ENCODE results near the gene RAB26. TPM values are rescaled to one million over a fixed set of nuclear protein-coding genes. Genes with fewer than 3 reads are reported as not detected.
A peak's percentile ranks its signal among the peaks of the same experiment; 100 is the strongest.

The RAB26 gene
- total and polyA plus RNA-seq, 2 experiments from 2014 or later, result 4.1 to 8.7 TPM

DNA sequence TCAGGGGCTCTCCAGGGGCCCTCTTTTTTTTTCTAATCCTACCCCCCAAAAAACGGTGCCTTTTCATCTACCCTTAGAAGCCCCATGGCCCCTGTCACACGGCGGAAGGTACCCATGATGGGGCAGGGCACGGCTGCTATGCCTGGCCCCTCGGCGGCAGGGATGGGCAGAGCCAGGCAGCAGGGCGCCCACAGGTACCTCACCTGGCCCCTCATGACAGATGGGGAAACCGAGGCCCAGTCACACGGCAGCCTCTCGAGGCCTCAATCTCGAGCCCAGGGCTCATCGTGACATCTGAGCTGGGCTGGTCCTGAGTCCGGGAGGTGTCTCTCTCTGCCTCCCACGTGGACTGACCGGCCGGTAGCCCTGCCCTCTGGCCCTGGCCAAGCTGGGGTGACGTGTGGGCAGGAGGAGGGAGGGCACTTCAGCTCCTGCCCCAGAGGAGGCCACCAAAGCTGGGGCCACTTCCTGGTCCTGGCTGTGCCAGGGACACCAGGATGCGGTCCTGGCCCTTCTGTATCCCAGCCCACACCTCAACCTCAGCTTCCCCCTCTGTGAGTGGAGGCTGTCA lies 18.7 kb downstream of the RAB26 start (continued):
- TF ChIP-seq, protein P1, sequence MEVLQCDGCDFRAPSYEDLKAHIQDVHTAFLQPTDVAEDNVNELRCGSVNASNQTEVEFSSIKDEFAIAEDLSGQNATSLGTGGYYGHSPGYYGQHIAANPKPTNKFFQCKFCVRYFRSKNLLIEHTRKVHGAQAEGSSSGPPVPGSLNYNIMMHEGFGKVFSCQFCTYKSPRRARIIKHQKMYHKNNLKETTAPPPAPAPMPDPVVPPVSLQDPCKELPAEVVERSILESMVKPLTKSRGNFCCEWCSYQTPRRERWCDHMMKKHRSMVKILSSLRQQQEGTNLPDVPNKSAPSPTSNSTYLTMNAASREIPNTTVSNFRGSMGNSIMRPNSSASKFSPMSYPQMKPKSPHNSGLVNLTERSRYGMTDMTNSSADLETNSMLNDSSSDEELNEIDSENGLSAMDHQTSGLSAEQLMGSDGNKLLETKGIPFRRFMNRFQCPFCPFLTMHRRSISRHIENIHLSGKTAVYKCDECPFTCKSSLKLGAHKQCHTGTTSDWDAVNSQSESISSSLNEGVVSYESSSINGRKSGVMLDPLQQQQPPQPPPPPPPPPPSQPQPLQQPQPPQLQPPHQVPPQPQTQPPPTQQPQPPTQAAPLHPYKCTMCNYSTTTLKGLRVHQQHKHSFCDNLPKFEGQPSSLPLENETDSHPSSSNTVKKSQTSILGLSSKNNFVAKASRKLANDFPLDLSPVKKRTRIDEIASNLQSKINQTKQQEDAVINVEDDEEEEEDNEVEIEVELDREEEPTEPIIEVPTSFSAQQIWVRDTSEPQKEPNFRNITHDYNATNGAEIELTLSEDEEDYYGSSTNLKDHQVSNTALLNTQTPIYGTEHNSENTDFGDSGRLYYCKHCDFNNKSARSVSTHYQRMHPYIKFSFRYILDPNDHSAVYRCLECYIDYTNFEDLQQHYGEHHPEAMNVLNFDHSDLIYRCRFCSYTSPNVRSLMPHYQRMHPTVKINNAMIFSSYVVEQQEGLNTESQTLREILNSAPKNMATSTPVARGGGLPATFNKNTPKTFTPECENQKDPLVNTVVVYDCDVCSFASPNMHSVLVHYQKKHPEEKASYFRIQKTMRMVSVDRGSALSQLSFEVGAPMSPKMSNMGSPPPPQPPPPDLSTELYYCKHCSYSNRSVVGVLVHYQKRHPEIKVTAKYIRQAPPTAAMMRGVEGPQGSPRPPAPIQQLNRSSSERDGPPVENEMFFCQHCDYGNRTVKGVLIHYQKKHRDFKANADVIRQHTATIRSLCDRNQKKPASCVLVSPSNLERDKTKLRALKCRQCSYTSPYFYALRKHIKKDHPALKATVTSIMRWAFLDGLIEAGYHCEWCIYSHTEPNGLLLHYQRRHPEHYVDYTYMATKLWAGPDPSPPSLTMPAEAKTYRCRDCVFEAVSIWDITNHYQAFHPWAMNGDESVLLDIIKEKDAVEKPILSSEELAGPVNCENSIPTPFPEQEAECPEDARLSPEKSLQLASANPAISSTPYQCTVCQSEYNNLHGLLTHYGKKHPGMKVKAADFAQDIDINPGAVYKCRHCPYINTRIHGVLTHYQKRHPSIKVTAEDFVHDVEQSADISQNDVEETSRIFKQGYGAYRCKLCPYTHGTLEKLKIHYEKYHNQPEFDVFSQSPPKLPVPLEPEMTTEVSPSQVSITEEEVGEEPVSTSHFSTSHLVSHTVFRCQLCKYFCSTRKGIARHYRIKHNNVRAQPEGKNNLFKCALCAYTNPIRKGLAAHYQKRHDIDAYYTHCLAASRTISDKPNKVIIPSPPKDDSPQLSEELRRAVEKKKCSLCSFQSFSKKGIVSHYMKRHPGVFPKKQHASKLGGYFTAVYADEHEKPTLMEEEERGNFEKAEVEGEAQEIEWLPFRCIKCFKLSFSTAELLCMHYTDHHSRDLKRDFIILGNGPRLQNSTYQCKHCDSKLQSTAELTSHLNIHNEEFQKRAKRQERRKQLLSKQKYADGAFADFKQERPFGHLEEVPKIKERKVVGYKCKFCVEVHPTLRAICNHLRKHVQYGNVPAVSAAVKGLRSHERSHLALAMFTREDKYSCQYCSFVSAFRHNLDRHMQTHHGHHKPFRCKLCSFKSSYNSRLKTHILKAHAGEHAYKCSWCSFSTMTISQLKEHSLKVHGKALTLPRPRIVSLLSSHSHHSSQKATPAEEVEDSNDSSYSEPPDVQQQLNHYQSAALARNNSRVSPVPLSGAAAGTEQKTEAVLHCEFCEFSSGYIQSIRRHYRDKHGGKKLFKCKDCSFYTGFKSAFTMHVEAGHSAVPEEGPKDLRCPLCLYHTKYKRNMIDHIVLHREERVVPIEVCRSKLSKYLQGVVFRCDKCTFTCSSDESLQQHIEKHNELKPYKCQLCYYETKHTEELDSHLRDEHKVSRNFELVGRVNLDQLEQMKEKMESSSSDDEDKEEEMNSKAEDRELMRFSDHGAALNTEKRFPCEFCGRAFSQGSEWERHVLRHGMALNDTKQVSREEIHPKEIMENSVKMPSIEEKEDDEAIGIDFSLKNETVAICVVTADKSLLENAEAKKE (CRISPR knock-in tag; IDR thresholded peaks at IDR 0.05), result no peak
- TF ChIP-seq ZNF114 (CRISPR knock-in tag; IDR thresholded peaks at IDR 0.05), result no peak
- TF ChIP-seq, protein P2, sequence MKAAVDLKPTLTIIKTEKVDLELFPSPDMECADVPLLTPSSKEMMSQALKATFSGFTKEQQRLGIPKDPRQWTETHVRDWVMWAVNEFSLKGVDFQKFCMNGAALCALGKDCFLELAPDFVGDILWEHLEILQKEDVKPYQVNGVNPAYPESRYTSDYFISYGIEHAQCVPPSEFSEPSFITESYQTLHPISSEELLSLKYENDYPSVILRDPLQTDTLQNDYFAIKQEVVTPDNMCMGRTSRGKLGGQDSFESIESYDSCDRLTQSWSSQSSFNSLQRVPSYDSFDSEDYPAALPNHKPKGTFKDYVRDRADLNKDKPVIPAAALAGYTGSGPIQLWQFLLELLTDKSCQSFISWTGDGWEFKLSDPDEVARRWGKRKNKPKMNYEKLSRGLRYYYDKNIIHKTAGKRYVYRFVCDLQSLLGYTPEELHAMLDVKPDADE (IDR thresholded peaks at IDR 0.05), result no peak
- no peak for TF ChIP-seq EZH2 (IDR thresholded peaks at IDR 0.05; ENCODE audit: low read depth, unreplicated experiment)
- no peak for TF ChIP-seq EZH2phosphoT487 (IDR thresholded peaks at IDR 0.05; ENCODE audit: unreplicated experiment)
- TF ChIP-seq NANOG (IDR thresholded peaks at IDR 0.05; ENCODE audit: borderline replicate concordance), result no peak
- no peak for TF ChIP-seq POLR2AphosphoS5 (IDR thresholded peaks at IDR 0.05; ENCODE audit: low read depth)

DNA sequence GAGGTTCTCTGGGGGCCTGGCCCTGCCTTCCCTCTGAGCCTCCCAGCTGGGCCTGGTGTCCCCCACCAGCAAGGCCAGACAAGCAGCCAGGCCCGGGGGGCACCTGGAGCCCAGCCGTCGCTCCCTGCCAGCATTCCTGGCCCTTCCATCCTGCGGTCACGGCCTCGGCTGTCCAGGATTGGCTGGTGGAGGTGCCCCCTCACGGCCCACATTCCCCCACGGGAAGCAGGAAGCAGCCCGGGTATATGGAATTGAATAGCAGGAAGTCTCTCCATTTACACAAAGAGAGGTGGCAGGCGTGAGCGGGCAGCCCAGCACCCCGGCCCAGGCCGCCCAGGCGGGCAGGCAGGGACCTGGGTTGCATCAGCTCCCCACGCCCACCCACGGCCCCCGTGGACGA lies 21.7 kb downstream of the RAB26 start:
- Mint-ChIP-seq H3K36me3 (ENCODE audit: low read depth) (peaks cover 36% of the 10 kb centered on the region), H3K27me3 (ENCODE audit: insufficient read depth, low read depth, poor library complexity) (peaks cover 11% of the 10 kb centered on the region), H3K4me3 (no peak overlapping the region), H3K27ac (no peak overlapping the region), H3K9me3 (no peaks in the 10 kb centered on the region; the same call in 2 of the 3 replicates), H3K4me1 (peaks cover 2% of the 10 kb centered on the region; the same call in 2 of the 3 replicates)
- H3F3A ChIP-seq (replicated peaks; ENCODE audit: low read depth), result peaks cover 3% of the 10 kb centered on the region; the same call in 1 of the 2 replicates
- H3K9me2 ChIP-seq (ENCODE audit: insufficient read depth), result no peaks in the 10 kb centered on the region
- H4K20me1 ChIP-seq (replicated peaks; ENCODE audit: insufficient read depth), result no peaks in the 10 kb centered on the region; the same call in 1 of the 2 replicates
- H3K27ac ChIP-seq (ENCODE audit: low read depth), result peak overlapping the region; percentile 72; the same call in 1 of the 2 replicates
- peaks cover 4% of the 10 kb centered on the region; the same call in 1 of the 2 replicates for H3K36me3 ChIP-seq (ENCODE audit: insufficient read depth)
- no peaks in the 10 kb centered on the region for H3K4me1 ChIP-seq (ENCODE audit: insufficient read depth)
- no peak overlapping the region for H3K4me3 ChIP-seq
- ATAC-seq (no peak), DNase-seq (ENCODE audit: low spot score) (no peak)
- no peak overlapping the region for H2AFZ ChIP-seq
- H3K4me2 ChIP-seq, result no peak overlapping the region
- no peaks in the 10 kb centered on the region; the same call in none of the 2 replicates for H3K79me2 ChIP-seq (replicated peaks; ENCODE audit: insufficient read depth)
- H3K27me3 ChIP-seq (ENCODE audit: insufficient read depth), result no peaks in the 10 kb centered on the region
- TF ChIP-seq CREB1 (CRISPR knock-in tag; IDR thresholded peaks at IDR 0.05; ENCODE audit: low read depth) (no peak), NANOG (IDR thresholded peaks at IDR 0.05; ENCODE audit: borderline replicate concordance) (no peak), ZNF331 (CRISPR knock-in tag; IDR thresholded peaks at IDR 0.05; ENCODE audit: low read depth) (no peak)
- TF ChIP-seq, protein P3, sequence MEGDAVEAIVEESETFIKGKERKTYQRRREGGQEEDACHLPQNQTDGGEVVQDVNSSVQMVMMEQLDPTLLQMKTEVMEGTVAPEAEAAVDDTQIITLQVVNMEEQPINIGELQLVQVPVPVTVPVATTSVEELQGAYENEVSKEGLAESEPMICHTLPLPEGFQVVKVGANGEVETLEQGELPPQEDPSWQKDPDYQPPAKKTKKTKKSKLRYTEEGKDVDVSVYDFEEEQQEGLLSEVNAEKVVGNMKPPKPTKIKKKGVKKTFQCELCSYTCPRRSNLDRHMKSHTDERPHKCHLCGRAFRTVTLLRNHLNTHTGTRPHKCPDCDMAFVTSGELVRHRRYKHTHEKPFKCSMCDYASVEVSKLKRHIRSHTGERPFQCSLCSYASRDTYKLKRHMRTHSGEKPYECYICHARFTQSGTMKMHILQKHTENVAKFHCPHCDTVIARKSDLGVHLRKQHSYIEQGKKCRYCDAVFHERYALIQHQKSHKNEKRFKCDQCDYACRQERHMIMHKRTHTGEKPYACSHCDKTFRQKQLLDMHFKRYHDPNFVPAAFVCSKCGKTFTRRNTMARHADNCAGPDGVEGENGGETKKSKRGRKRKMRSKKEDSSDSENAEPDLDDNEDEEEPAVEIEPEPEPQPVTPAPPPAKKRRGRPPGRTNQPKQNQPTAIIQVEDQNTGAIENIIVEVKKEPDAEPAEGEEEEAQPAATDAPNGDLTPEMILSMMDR (conservative IDR thresholded peaks at IDR 0.05; ENCODE audit: low read depth in 2 of 2), result no peak
- TF ChIP-seq, protein P2 (IDR thresholded peaks at IDR 0.05), result no peak

All from GM23338 (cell line).